ENCODE data around the gene CEMIP.

- TF ChIP-seq, protein P1, sequence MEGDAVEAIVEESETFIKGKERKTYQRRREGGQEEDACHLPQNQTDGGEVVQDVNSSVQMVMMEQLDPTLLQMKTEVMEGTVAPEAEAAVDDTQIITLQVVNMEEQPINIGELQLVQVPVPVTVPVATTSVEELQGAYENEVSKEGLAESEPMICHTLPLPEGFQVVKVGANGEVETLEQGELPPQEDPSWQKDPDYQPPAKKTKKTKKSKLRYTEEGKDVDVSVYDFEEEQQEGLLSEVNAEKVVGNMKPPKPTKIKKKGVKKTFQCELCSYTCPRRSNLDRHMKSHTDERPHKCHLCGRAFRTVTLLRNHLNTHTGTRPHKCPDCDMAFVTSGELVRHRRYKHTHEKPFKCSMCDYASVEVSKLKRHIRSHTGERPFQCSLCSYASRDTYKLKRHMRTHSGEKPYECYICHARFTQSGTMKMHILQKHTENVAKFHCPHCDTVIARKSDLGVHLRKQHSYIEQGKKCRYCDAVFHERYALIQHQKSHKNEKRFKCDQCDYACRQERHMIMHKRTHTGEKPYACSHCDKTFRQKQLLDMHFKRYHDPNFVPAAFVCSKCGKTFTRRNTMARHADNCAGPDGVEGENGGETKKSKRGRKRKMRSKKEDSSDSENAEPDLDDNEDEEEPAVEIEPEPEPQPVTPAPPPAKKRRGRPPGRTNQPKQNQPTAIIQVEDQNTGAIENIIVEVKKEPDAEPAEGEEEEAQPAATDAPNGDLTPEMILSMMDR (conservative IDR thresholded peaks at IDR 0.05; ENCODE audit: low read depth in 2 of 2): no peak
- TF ChIP-seq, protein P2, sequence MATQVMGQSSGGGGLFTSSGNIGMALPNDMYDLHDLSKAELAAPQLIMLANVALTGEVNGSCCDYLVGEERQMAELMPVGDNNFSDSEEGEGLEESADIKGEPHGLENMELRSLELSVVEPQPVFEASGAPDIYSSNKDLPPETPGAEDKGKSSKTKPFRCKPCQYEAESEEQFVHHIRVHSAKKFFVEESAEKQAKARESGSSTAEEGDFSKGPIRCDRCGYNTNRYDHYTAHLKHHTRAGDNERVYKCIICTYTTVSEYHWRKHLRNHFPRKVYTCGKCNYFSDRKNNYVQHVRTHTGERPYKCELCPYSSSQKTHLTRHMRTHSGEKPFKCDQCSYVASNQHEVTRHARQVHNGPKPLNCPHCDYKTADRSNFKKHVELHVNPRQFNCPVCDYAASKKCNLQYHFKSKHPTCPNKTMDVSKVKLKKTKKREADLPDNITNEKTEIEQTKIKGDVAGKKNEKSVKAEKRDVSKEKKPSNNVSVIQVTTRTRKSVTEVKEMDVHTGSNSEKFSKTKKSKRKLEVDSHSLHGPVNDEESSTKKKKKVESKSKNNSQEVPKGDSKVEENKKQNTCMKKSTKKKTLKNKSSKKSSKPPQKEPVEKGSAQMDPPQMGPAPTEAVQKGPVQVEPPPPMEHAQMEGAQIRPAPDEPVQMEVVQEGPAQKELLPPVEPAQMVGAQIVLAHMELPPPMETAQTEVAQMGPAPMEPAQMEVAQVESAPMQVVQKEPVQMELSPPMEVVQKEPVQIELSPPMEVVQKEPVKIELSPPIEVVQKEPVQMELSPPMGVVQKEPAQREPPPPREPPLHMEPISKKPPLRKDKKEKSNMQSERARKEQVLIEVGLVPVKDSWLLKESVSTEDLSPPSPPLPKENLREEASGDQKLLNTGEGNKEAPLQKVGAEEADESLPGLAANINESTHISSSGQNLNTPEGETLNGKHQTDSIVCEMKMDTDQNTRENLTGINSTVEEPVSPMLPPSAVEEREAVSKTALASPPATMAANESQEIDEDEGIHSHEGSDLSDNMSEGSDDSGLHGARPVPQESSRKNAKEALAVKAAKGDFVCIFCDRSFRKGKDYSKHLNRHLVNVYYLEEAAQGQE (IDR thresholded peaks at IDR 0.05; ENCODE audit: unreplicated experiment): no peak
- no peak for TF ChIP-seq EZH2 (IDR thresholded peaks at IDR 0.05; ENCODE audit: low read depth, unreplicated experiment)
- TF ChIP-seq EZH2phosphoT487 (IDR thresholded peaks at IDR 0.05; ENCODE audit: unreplicated experiment): no peak
- no peak for TF ChIP-seq ZNF331 (CRISPR knock-in tag; IDR thresholded peaks at IDR 0.05; ENCODE audit: low read depth)
- no peak for TF ChIP-seq POLR2AphosphoS5 (IDR thresholded peaks at IDR 0.05; ENCODE audit: low read depth)
- TF ChIP-seq, protein P3, sequence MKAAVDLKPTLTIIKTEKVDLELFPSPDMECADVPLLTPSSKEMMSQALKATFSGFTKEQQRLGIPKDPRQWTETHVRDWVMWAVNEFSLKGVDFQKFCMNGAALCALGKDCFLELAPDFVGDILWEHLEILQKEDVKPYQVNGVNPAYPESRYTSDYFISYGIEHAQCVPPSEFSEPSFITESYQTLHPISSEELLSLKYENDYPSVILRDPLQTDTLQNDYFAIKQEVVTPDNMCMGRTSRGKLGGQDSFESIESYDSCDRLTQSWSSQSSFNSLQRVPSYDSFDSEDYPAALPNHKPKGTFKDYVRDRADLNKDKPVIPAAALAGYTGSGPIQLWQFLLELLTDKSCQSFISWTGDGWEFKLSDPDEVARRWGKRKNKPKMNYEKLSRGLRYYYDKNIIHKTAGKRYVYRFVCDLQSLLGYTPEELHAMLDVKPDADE (IDR thresholded peaks at IDR 0.05): no peak
- TF ChIP-seq NANOG (IDR thresholded peaks at IDR 0.05; ENCODE audit: borderline replicate concordance): no peak
- TF ChIP-seq ZNF114 (CRISPR knock-in tag; IDR thresholded peaks at IDR 0.05): no peak
- no peak for TF ChIP-seq JUNB (IDR thresholded peaks at IDR 0.05; ENCODE audit: unreplicated experiment)
Measured at GRCh38 chr15:80883641-80884040, 104.5 kb downstream of the CEMIP start.
